GM12878 (cell line): ENCODE measurements around the gene DXO.

Experiments
- FOS ChIP-seq: IDR thresholded peaks from 3 replicates; pipeline ENCODE4 v1.6.1; 2011; ENCODE audit warnings: borderline replicate concordance; ENCODE audit not compliant: insufficient read length; ENCODE audit errors: extremely low read depth
- HDGF ChIP-seq: fragments of 450-650 bp; IDR thresholded peaks from 2 replicates; pipeline ENCODE4 v1.6.1; 2016; ENCODE audit warnings: antibody characterized with exemption
- NFIC ChIP-seq: IDR thresholded peaks from 2 replicates; pipeline ENCODE4 v1.6.1; 2012; ENCODE audit warnings: low read depth, mild to moderate bottlenecking, inconsistent platforms, low read length, moderate library complexity
- POLR2A ChIP-seq: IDR thresholded peaks from 2 replicates; pipeline ENCODE4 v1.6.1; 2011; ENCODE audit warnings: low read depth, mild to moderate bottlenecking, low read length
- TAF1 ChIP-seq: IDR thresholded peaks from 2 replicates; pipeline ENCODE4 v1.6.1; 2011; ENCODE audit warnings: mild to moderate bottlenecking, low read depth, low read length, borderline replicate concordance
- ZNF274 ChIP-seq: IDR thresholded peaks from one replicate; pipeline ENCODE4 v1.8.0; 2011; ENCODE audit not compliant: insufficient read length, insufficient read depth
- TF ChIP-seq, protein P1 (sequence below), 3 experiments: IDR thresholded peaks in 2 of 3; conservative IDR thresholded peaks in 1 of 3; 2 replicates each; pipeline ENCODE4 v1.5.1; 2011; ENCODE audit warnings: low read depth in 3 of 3, low read length in 3 of 3, mild to moderate bottlenecking in 3 of 3, control low read depth in 2 of 3, moderate library complexity in 2 of 3, inconsistent platforms in 1 of 3, mixed read lengths in 1 of 3; ENCODE audit not compliant: control insufficient read depth in 2 of 3, insufficient read depth in 1 of 3; ENCODE audit errors: extremely low read depth in 1 of 3

DNA sequence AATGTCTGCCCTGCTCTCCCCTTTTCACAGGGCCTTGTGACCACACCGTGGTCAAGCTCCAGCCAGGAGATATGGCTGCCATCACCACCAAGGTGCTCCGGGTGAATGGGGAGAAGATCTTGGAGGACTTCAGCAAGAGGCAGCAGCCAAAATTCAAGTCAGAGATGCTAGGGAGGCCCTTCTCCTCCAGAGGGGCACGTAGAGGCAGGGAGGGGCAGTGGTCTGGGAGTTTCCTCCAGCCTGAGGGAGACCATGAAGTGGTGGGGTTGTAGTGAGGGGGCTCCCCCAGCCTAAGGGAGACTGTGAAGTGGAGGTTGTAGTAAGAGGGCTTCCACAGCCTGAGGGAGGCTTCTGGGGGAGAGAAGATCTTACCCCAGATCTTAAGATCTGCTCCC is 4.0 kb downstream of the DXO start:
- no peak for TF ChIP-seq HDGF
- TF ChIP-seq TAF1: no peak
- TF ChIP-seq ZNF274: no peak
- TF ChIP-seq FOS: no peak
- TF ChIP-seq, protein P1, sequence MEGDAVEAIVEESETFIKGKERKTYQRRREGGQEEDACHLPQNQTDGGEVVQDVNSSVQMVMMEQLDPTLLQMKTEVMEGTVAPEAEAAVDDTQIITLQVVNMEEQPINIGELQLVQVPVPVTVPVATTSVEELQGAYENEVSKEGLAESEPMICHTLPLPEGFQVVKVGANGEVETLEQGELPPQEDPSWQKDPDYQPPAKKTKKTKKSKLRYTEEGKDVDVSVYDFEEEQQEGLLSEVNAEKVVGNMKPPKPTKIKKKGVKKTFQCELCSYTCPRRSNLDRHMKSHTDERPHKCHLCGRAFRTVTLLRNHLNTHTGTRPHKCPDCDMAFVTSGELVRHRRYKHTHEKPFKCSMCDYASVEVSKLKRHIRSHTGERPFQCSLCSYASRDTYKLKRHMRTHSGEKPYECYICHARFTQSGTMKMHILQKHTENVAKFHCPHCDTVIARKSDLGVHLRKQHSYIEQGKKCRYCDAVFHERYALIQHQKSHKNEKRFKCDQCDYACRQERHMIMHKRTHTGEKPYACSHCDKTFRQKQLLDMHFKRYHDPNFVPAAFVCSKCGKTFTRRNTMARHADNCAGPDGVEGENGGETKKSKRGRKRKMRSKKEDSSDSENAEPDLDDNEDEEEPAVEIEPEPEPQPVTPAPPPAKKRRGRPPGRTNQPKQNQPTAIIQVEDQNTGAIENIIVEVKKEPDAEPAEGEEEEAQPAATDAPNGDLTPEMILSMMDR (IDR thresholded peaks at IDR 0.05 in 2 of 3, conservative IDR thresholded peaks at IDR 0.05 in 1 of 3; ENCODE audit: control insufficient read depth in 2 of 3, extremely low read depth in 1 of 3, insufficient read depth in 1 of 3, low read depth in 3 of 3, low read length in 3 of 3): no peak
- no peak for TF ChIP-seq NFIC
- TF ChIP-seq POLR2A: no peak
